HCT116 (cell line): Measurements from ENCODE around the gene LYSMD2. TPM values are rescaled to one million over a fixed set of nuclear protein-coding genes. Genes with fewer than 3 reads are reported as not detected.
A peak's percentile ranks its signal among the peaks of the same experiment; 100 is the strongest.

Experiments used
- ATAC-seq: fragments of 200-7000 bp; cut with Tn5 transposase; 2 replicates; pipeline ENCODE4 v1.9.1; 2020; ENCODE audit warnings: mild to moderate bottlenecking, moderate library complexity
- BruUV-seq: library from RNA; stranded (reverse); fragments of 400-500 nt; replicated peaks from 2 replicates; lab custom pipeline; 2021; lab: Mats Ljungman, UMichigan
- CTCF ChIA-PET: fragments of 300-600 bp; sonication (Branson Sonifier 250); formaldehyde crosslinking; loops from one replicate; lab custom pipeline; 2021; ENCODE audit warnings: antibody characterized with exemption; lab: Charles Lee
- POLR2A ChIA-PET: fragments of 300-600, 350-600 bp; sonication (Branson Sonifier 250); formaldehyde crosslinking; loops from one replicate; lab custom pipeline; 2021; ENCODE audit warnings: antibody characterized with exemption; lab: Charles Lee
- RAD21 ChIA-PET, 2 experiments: fragments of 300-600 bp; sonication (Branson Sonifier 250); formaldehyde crosslinking; loops; one replicate each; lab custom pipeline; 2023; ENCODE audit warnings: low total read pairs in 2 of 2; ENCODE audit not compliant: uncharacterized antibody in 2 of 2, unreplicated experiment in 2 of 2, low non-redundant PET in 1 of 2; lab: Charles Lee
- DNase-seq: peaks from one replicate; pipeline ENCODE4 v3.0.0-alpha.2; 2010; ENCODE audit warnings: low read depth, low spot score
- H2AFZ ChIP-seq: fragments of 200-600 bp; shearing (Covaris generic), sonication (generic); 2 replicates; pipeline ENCODE4 v1.6.1; 2017; ENCODE audit warnings: low read depth, mixed run types, mixed read lengths, antibody characterized with exemption, low read length; ENCODE audit not compliant: poor library complexity, severe bottlenecking
- H3K27ac ChIP-seq: 2 replicates; pipeline ENCODE4 v1.5.1; 2012; ENCODE audit warnings: low read depth, low read length
- H3K27me3 ChIP-seq: fragments of 200-600 bp; sonication (generic); 2 replicates; pipeline ENCODE4 v1.6.1; 2016; ENCODE audit warnings: mixed run types, low read length, mixed read lengths; ENCODE audit not compliant: insufficient read depth
- H3K36me3 ChIP-seq, 2 experiments: fragments of 200-500 bp in 1 of 2; fragments of 200-600 bp in 1 of 2; sonication (Bioruptor generic) in 1 of 2; sonication (generic) in 1 of 2; 2 replicates each; pipeline versions ENCODE4 v1.5.1 to v1.6.1; 2014 to 2016; ENCODE audit warnings: low read length in 2 of 2, inconsistent platforms in 1 of 2, mixed read lengths in 1 of 2, mixed run types in 1 of 2; ENCODE audit not compliant: insufficient read depth in 2 of 2, control insufficient read depth in 1 of 2
- H3K4me1 ChIP-seq, 2 experiments: fragments of 200-600 bp in 1 of 2; sonication (generic) in 1 of 2; 2 replicates each; pipeline versions ENCODE4 v1.5.1 to v1.6.1; 2012 to 2017; ENCODE audit warnings: low read length in 2 of 2, inconsistent platforms in 1 of 2, mild to moderate bottlenecking in 1 of 2, mixed read lengths in 1 of 2, mixed run types in 1 of 2, moderate library complexity in 1 of 2; ENCODE audit not compliant: insufficient read depth in 2 of 2, control insufficient read depth in 1 of 2
- H3K4me2 ChIP-seq: fragments of 200-600 bp; sonication (generic); 2 replicates; pipeline ENCODE4 v1.6.1; 2017; ENCODE audit warnings: mixed run types, low read length, mixed read lengths
- H3K4me3 ChIP-seq, 2 experiments: fragments of 200-600 bp in 1 of 2; sonication (generic) in 1 of 2; replicated peaks in 1 of 2; 2 replicates each; pipeline ENCODE4 v1.5.1; 2011 to 2016; ENCODE audit warnings: low read length in 2 of 2, control low read depth in 1 of 2, low read depth in 1 of 2, mild to moderate bottlenecking in 1 of 2, mixed read lengths in 1 of 2, mixed run types in 1 of 2
- H3K79me2 ChIP-seq: fragments of 200-600 bp; sonication (generic); 2 replicates; pipeline ENCODE4 v1.6.1; 2017; ENCODE audit warnings: mild to moderate bottlenecking, mixed run types, low read length, moderate library complexity, mixed read lengths; ENCODE audit not compliant: insufficient read depth
- H3K9ac ChIP-seq: fragments of 200-600 bp; sonication (generic); 2 replicates; pipeline ENCODE4 v1.6.1; 2016; ENCODE audit warnings: low read length, mixed read lengths
- H3K9me2 ChIP-seq: fragments of 200-600 bp; sonication (generic), shearing (Covaris generic); 2 replicates; pipeline ENCODE4 v1.6.1; 2017; ENCODE audit warnings: mixed run types, mild to moderate bottlenecking, moderate library complexity; ENCODE audit not compliant: insufficient read depth
- H3K9me3 ChIP-seq, 2 experiments: fragments of 200-500 bp in 1 of 2; fragments of 200-600 bp in 1 of 2; sonication (Bioruptor generic) in 1 of 2; sonication (generic) in 1 of 2; 2 replicates each; pipeline ENCODE4 v1.6.1; 2014 to 2017; ENCODE audit warnings: low read length in 2 of 2, mixed read lengths in 2 of 2, inconsistent platforms in 1 of 2, low read depth in 1 of 2, mild to moderate bottlenecking in 1 of 2, mixed run types in 1 of 2, moderate library complexity in 1 of 2; ENCODE audit not compliant: control insufficient read depth in 1 of 2, insufficient read depth in 1 of 2
- H4K20me1 ChIP-seq: fragments of 200-600 bp; sonication (generic), shearing (Covaris generic); 2 replicates; pipeline ENCODE4 v1.6.1; 2017; ENCODE audit warnings: mixed run types, mild to moderate bottlenecking, moderate library complexity; ENCODE audit not compliant: insufficient read depth
- CBX3 ChIP-seq: IDR thresholded peaks from 2 replicates; pipeline ENCODE4 v1.6.1; 2012; ENCODE audit warnings: low read depth
- CEBPB ChIP-seq: IDR thresholded peaks from 2 replicates; pipeline ENCODE4 v1.6.1; 2012; ENCODE audit warnings: low read depth
- EGR1 ChIP-seq: IDR thresholded peaks from 2 replicates; pipeline ENCODE4 v1.6.1; 2012; ENCODE audit warnings: low read depth
- ELF1 ChIP-seq: IDR thresholded peaks from 2 replicates; pipeline ENCODE4 v1.6.1; 2012; ENCODE audit warnings: low read depth, borderline replicate concordance
- EZH2 ChIP-seq: fragments of 200-600 bp; sonication (generic); IDR thresholded peaks from 2 replicates; pipeline ENCODE4 v1.6.1; 2017; ENCODE audit warnings: antibody characterized with exemption, mixed run types
- EZH2phosphoT487 ChIP-seq: fragments of 200-600 bp; IDR thresholded peaks from 2 replicates; pipeline ENCODE4 v1.6.1; 2018; ENCODE audit warnings: antibody characterized with exemption, borderline replicate concordance
- POLR2AphosphoS5 ChIP-seq: IDR thresholded peaks from 2 replicates; pipeline ENCODE4 v1.6.1; 2011; ENCODE audit warnings: mild to moderate bottlenecking, low read depth, low read length, moderate library complexity
- SIN3A ChIP-seq: IDR thresholded peaks from 2 replicates; pipeline ENCODE4 v1.6.1; 2012; ENCODE audit warnings: low read depth
- SRF ChIP-seq: IDR thresholded peaks from 2 replicates; pipeline ENCODE4 v1.6.1; 2012; ENCODE audit warnings: low read depth
- TCF7L2 ChIP-seq: IDR thresholded peaks from 2 replicates; pipeline ENCODE4 v1.7.0; 2011; ENCODE audit warnings: borderline replicate concordance, inconsistent platforms; ENCODE audit not compliant: insufficient read depth, insufficient read length; ENCODE audit errors: extremely low read depth
- intact Hi-C: fragments of 100-400 bp; cut with micrococcal nuclease; formaldehyde crosslinking; loops from 2 replicates; pipeline ENCODE4 v1.10.0; 2022
- total RNA-seq: library from RNA; stranded (reverse); gene quantifications from one replicate; pipeline ENCODE4 v1.2.1, GENCODE V29; 2021; ENCODE audit not compliant: unreplicated experiment
- TF ChIP-seq, protein P1 (sequence below): IDR thresholded peaks from 2 replicates; pipeline ENCODE4 v1.6.1; 2012
- TF ChIP-seq, protein P2 (sequence below): IDR thresholded peaks from 2 replicates; pipeline ENCODE4 v1.6.1; 2012
- TF ChIP-seq, protein P3 (sequence below), 3 experiments: fragments of 200-600 bp in 1 of 3; sonication (generic) in 1 of 3; IDR thresholded peaks in 2 of 3; conservative IDR thresholded peaks in 1 of 3; 2 replicates each; pipeline ENCODE4 v1.5.1; 2012 to 2017; ENCODE audit warnings: low read depth in 2 of 3, low read length in 2 of 3, antibody characterized with exemption in 1 of 3, borderline replicate concordance in 1 of 3, control low read depth in 1 of 3, mild to moderate bottlenecking in 1 of 3, mixed read lengths in 1 of 3, mixed run types in 1 of 3, moderate library complexity in 1 of 3; ENCODE audit not compliant: insufficient read depth in 1 of 3

LYSMD2 gene
- total RNA-seq, 1 experiment from 2014 or later: 10.8 TPM

DNA sequence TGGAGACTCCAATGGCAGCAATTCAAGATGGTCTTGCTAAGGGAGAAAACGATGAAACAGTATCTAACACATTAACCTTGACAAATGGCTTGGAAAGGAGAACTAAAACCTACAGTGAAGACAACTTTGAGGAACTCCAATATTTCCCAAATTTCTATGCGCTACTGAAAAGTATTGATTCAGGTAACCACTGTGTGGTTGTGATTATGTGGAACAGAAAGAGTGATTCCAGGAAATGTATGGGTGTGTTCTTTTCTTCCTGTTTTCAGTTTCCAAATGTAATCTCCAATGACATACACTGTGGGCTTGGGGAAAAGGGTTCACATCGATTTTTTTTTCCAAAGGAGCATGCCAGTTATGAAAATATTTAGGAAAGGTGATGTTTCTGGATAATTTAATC, 45.3 kb downstream of the LYSMD2 start:
- no TSS peak for BruUV-seq
- DNase-seq: no peak
- intact Hi-C loops: no loop called here
- H3K9ac ChIP-seq: no peak overlapping the region
- H3K4me3 ChIP-seq: no peak overlapping the region
- no peaks in the 10 kb centered on the region for H3K9me3 ChIP-seq
- H3K9me2 ChIP-seq: no peaks in the 10 kb centered on the region
- H3K27ac ChIP-seq: no peak overlapping the region
- H3K79me2 ChIP-seq: no peaks in the 10 kb centered on the region
- no peaks in the 10 kb centered on the region for H3K36me3 ChIP-seq
- no peak overlapping the region for H2AFZ ChIP-seq
- peaks cover 45% of the 10 kb centered on the region for H3K27me3 ChIP-seq
- ChIA-PET POLR2A (no interaction called here), RAD21 (no interaction called here)
- H4K20me1 ChIP-seq: no peaks in the 10 kb centered on the region
- TF ChIP-seq EGR1: no peak
- TF ChIP-seq SRF: no peak
- no peak for TF ChIP-seq POLR2AphosphoS5
- TF ChIP-seq, protein P1, sequence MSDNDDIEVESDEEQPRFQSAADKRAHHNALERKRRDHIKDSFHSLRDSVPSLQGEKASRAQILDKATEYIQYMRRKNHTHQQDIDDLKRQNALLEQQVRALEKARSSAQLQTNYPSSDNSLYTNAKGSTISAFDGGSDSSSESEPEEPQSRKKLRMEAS: no peak
- TF ChIP-seq TCF7L2: no peak
- no peak for TF ChIP-seq CEBPB
- TF ChIP-seq EZH2: no peak
- TF ChIP-seq CBX3: no peak
- no peak for TF ChIP-seq EZH2phosphoT487
- TF ChIP-seq, protein P2, sequence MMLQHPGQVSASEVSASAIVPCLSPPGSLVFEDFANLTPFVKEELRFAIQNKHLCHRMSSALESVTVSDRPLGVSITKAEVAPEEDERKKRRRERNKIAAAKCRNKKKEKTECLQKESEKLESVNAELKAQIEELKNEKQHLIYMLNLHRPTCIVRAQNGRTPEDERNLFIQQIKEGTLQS: no peak
- no peak for TF ChIP-seq SIN3A
- TF ChIP-seq, all 23 proteins: peak for 0
- H3K4me1 ChIP-seq: no peaks in the 10 kb centered on the region
- CTCF ChIA-PET: no interaction called here
- no peak overlapping the region for H3K4me2 ChIP-seq
- no peak for ATAC-seq

DNA sequence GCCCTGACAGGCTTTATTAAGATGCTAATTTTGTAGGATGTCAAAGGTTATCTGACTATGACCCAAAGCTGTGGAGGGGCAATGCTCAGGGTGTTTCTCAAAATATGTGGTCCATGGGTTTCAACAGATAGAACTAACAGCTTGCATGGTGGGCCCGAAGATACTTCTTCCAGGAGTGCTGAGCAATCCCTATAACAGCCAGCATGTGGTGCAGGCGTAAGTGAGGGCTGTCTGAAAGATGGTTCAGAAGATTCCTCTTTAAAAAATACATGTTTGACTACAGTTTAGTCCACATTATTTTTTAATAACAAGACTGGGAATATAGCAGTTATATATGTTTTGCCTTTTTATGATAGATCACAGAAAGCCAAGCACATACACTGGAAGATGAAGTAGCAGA, 48.6 kb downstream of the LYSMD2 start:
- no peak overlapping the region for H3K9ac ChIP-seq
- ATAC-seq: peak; percentile 60; the same call in 1 of the 2 replicates
- RAD21 ChIA-PET: no interaction called here
- TF ChIP-seq EGR1: no peak
- TF ChIP-seq, protein P3, sequence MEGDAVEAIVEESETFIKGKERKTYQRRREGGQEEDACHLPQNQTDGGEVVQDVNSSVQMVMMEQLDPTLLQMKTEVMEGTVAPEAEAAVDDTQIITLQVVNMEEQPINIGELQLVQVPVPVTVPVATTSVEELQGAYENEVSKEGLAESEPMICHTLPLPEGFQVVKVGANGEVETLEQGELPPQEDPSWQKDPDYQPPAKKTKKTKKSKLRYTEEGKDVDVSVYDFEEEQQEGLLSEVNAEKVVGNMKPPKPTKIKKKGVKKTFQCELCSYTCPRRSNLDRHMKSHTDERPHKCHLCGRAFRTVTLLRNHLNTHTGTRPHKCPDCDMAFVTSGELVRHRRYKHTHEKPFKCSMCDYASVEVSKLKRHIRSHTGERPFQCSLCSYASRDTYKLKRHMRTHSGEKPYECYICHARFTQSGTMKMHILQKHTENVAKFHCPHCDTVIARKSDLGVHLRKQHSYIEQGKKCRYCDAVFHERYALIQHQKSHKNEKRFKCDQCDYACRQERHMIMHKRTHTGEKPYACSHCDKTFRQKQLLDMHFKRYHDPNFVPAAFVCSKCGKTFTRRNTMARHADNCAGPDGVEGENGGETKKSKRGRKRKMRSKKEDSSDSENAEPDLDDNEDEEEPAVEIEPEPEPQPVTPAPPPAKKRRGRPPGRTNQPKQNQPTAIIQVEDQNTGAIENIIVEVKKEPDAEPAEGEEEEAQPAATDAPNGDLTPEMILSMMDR (IDR thresholded peaks at IDR 0.05 in 2 of 3, conservative IDR thresholded peaks at IDR 0.05 in 1 of 3; ENCODE audit: borderline replicate concordance in 1 of 3, insufficient read depth in 1 of 3, low read depth in 2 of 3, low read length in 2 of 3): peak in 2 of 3 experiments; percentile 17 to 35; a peak in 2 of 6 replicates
- TF ChIP-seq ELF1: no peak
- no peak for TF ChIP-seq EZH2phosphoT487
- TF ChIP-seq, all 23 proteins: peak for 1
- no peak overlapping the region for H3K27ac ChIP-seq
- H3K79me2 ChIP-seq: no peaks in the 10 kb centered on the region
- no peaks in the 10 kb centered on the region for H4K20me1 ChIP-seq
- H3K4me2 ChIP-seq: no peak overlapping the region
- no TSS peak for BruUV-seq
- POLR2A ChIA-PET: no interaction called here
- peaks cover 73% of the 10 kb centered on the region for H3K27me3 ChIP-seq
- no peak overlapping the region for H2AFZ ChIP-seq
- intact Hi-C loops: no loop called here
- no peak overlapping the region for H3K4me3 ChIP-seq
- H3K4me1 ChIP-seq: no peaks in the 10 kb centered on the region
- no peaks in the 10 kb centered on the region for H3K9me2 ChIP-seq
- H3K9me3 ChIP-seq: no peaks in the 10 kb centered on the region
- CTCF ChIA-PET: interaction anchor here (1.2 kb wide), 1 partner anchor 12 kb away, joined by 4 read pairs; no protein-coding TSS in a partner anchor
- no peak for DNase-seq
- no peaks in the 10 kb centered on the region for H3K36me3 ChIP-seq
